Measurements from ENCODE around the gene STAC2.
A peak's percentile ranks its signal among the peaks of the same experiment; 100 is the strongest.

The STAC2 gene

GRCh38 chr17:39165178-39165840 lies 60.4 kb downstream of the STAC2 start:
- no peak for DNase-seq (ENCODE audit: low read depth in 2 of 3, low spot score in 1 of 3)

- peak; percentile 64 to 72 (median 67) for DNase-seq (ENCODE audit: low read depth in 2 of 3, low spot score in 1 of 3)
Observed at GRCh38 chr17:39164675-39165143, 61.0 kb downstream of the STAC2 start.

- DNase-seq (ENCODE audit: low read depth in 2 of 3, low spot score in 1 of 3) = no peak
Observed at GRCh38 chr17:39161962-39162361, 63.8 kb downstream of the STAC2 start.

All from stimulated activated CD4-positive, alpha-beta T cell treated with anti-CD3 and anti-CD28 coated beads, Interleukin-12 subunit alpha, Interleukin-12 subunit beta, amount 100 ng/mL, for 48 hours (primary cell).